GM12891 (cell line): ENCODE data around the gene RBBP4.
A peak's percentile ranks its signal among the peaks of the same experiment; 100 is the strongest.
"Not testable (repeated sequence)": the region's sequence is repeated elsewhere in the genome, so short reads cannot be mapped to it uniquely, and the experiment has no call there.

Experiments
- DNase-seq: peaks from one replicate; pipeline ENCODE4 v3.0.0; 2011; ENCODE audit warnings: low spot score; ENCODE audit not compliant: insufficient read length
- FAIRE-seq: peaks from 2 replicates; lab custom pipeline; 2011; peaks lifted over from hg19 to GRCh38; lab: Jason Lieb, UNC
- PAX5 ChIP-seq: IDR thresholded peaks from 2 replicates; pipeline ENCODE4 v1.6.1; 2011; ENCODE audit warnings: low read length, moderate library complexity, mild to moderate bottlenecking; ENCODE audit not compliant: insufficient read depth, severe bottlenecking
- POLR2A ChIP-seq: IDR thresholded peaks from 2 replicates; pipeline ENCODE4 v1.6.1; 2011; ENCODE audit warnings: low read depth, low read length, control low read depth
- POLR2AphosphoS5 ChIP-seq: IDR thresholded peaks from 2 replicates; pipeline ENCODE4 v1.6.1; 2011; ENCODE audit warnings: low read depth, low read length, control low read depth
- POU2F2 ChIP-seq: IDR thresholded peaks from 2 replicates; pipeline ENCODE4 v1.6.1; 2011; ENCODE audit warnings: low read depth, mild to moderate bottlenecking, control low read depth, low read length, moderate library complexity
- SPI1 ChIP-seq: IDR thresholded peaks from 2 replicates; pipeline ENCODE4 v1.6.1; 2011; ENCODE audit warnings: low read depth, low read length, control low read depth
- TAF1 ChIP-seq: IDR thresholded peaks from 2 replicates; pipeline ENCODE4 v1.6.1; 2011; ENCODE audit warnings: low read depth, low read length, control low read depth

RBBP4 gene

GRCh38 chr1:32666901-32667566 lies 16.0 kb downstream of the RBBP4 start:
- TF ChIP-seq TAF1 (no peak), POLR2AphosphoS5 (no peak), SPI1 (no peak), POLR2A (no peak), PAX5 (no peak), POU2F2 (no peak)
- DNase-seq (no peak), FAIRE-seq (no peak)

GRCh38 chr1:32668716-32669115 lies 17.7 kb downstream of the RBBP4 start:
- DNase-seq, FAIRE-seq: not testable (repeated sequence)

GRCh38 chr1:32676945-32677344 lies 25.9 kb downstream of the RBBP4 start:
- no peak for FAIRE-seq
- TF ChIP-seq POLR2A (no peak), POLR2AphosphoS5 (no peak), TAF1 (no peak), POU2F2 (no peak), PAX5 (no peak), SPI1 (no peak)
- DNase-seq, result no peak

- DNase-seq, FAIRE-seq: not testable (repeated sequence)
Observed at GRCh38 chr1:32679993-32680392, 29.0 kb downstream of the RBBP4 start.

- TF ChIP-seq PAX5, result no peak
- no peak for TF ChIP-seq POLR2A
- no peak for TF ChIP-seq POU2F2
- TF ChIP-seq TAF1, result no peak
- TF ChIP-seq POLR2AphosphoS5, result no peak
- TF ChIP-seq SPI1, result no peak
- FAIRE-seq, result no peak
Observed at GRCh38 chr1:32680642-32681041, 29.6 kb downstream of the RBBP4 start.

GRCh38 chr1:32681509-32681908 lies 30.5 kb downstream of the RBBP4 start:
- FAIRE-seq, result no peak
- no peak for DNase-seq

More at GRCh38 chr1:32680642-32681041, 29.6 kb downstream of the RBBP4 start:
- DNase-seq, result no peak

GRCh38 chr1:32681999-32682398 lies 31.0 kb downstream of the RBBP4 start:
- TF ChIP-seq PAX5 (no peak), POU2F2 (no peak), SPI1 (no peak), TAF1 (no peak), POLR2A (no peak), POLR2AphosphoS5 (no peak)
- DNase-seq (no peak), FAIRE-seq (no peak)

More at GRCh38 chr1:32681509-32681908, 30.5 kb downstream of the RBBP4 start:
- TF ChIP-seq POLR2A (no peak), SPI1 (no peak), PAX5 (no peak), POLR2AphosphoS5 (no peak), TAF1 (no peak), POU2F2 (no peak)

- FAIRE-seq (no peak), DNase-seq (no peak)
- no peak for TF ChIP-seq PAX5
- peak; percentile 30; the same call in 1 of the 2 replicates for TF ChIP-seq POLR2A
- no peak for TF ChIP-seq POU2F2
- TF ChIP-seq POLR2AphosphoS5, result peak; percentile 11; the same call in 1 of the 2 replicates
- no peak for TF ChIP-seq SPI1
- TF ChIP-seq TAF1, result no peak
Observed at GRCh38 chr1:32683397-32683796, 32.4 kb downstream of the RBBP4 start.

- FAIRE-seq, result no peak
- TF ChIP-seq PAX5, result no peak
- no peak for TF ChIP-seq TAF1
- no peak for TF ChIP-seq POU2F2
- TF ChIP-seq POLR2A, result no peak
- TF ChIP-seq SPI1, result no peak
- TF ChIP-seq POLR2AphosphoS5, result no peak
- no peak for DNase-seq
Observed at GRCh38 chr1:32684167-32684811, 33.3 kb downstream of the RBBP4 start.

GRCh38 chr1:32685498-32685897 lies 34.5 kb downstream of the RBBP4 start:
- DNase-seq (no peak), FAIRE-seq (no peak)
- TF ChIP-seq POLR2A (no peak; the same call in 1 of the 2 replicates), SPI1 (no peak), TAF1 (no peak), PAX5 (no peak), POLR2AphosphoS5 (no peak), POU2F2 (no peak)

GRCh38 chr1:32686387-32686786 lies 35.4 kb downstream of the RBBP4 start:
- FAIRE-seq (no peak), DNase-seq (no peak)
- TF ChIP-seq POU2F2 (no peak), TAF1 (no peak), POLR2A (no peak; the same call in 1 of the 2 replicates), SPI1 (no peak), PAX5 (no peak), POLR2AphosphoS5 (no peak; the same call in 1 of the 2 replicates)
